Measurements from ENCODE around the gene KIF14. TPM values are rescaled to one million over a fixed set of nuclear protein-coding genes. Genes with fewer than 3 reads are reported as not detected.

The KIF14 gene
- total and polyA plus RNA-seq, 2 of the 4 experiments (the other 2 are of a cell fraction) = 2.3 to 4.7 TPM

- TF ChIP-seq ELK1 (IDR thresholded peaks at IDR 0.05; ENCODE audit: borderline replicate concordance, low read depth, low read length) (no peak), MAFK (IDR thresholded peaks at IDR 0.05; ENCODE audit: low read depth, low read length) (no peak), FOS (IDR thresholded peaks at IDR 0.05; ENCODE audit: low read depth, low read length) (peak; percentile 29; the same call in 1 of the 2 replicates), CEBPB (IDR thresholded peaks at IDR 0.05; ENCODE audit: low read depth, low read length) (peak; percentile 44; the same call in 1 of the 2 replicates)
Measured at GRCh38 chr1:200620273-200621131, at the start of gene KIF14 (continued).

Data from IMR-90 (cell line).